ENCODE measurements around the gene MYO5B.

The MYO5B gene

GRCh38 chr18:50161597-50162205, 33.2 kb downstream of the MYO5B start:
- H3K23ac ChIP-seq (ENCODE audit: low read depth, low read length, poor library complexity), result no peak overlapping the region
- H3K4me1 ChIP-seq (ENCODE audit: control insufficient read depth in 2 of 2, insufficient read depth in 1 of 2, low read depth in 1 of 2, low read length in 2 of 2), result peaks cover 0 to 23% of the 10 kb centered on the region in 2 donors
- no peak overlapping the region for H3K4me3 ChIP-seq (ENCODE audit: low read length in 2 of 2)
- H2AFZ ChIP-seq (ENCODE audit: low read length), result no peak overlapping the region
- no peaks in the 10 kb centered on the region for H3K36me3 ChIP-seq (replicated peaks in 1 of 2; ENCODE audit: control insufficient read depth in 2 of 2, insufficient read depth in 2 of 2, low read length in 2 of 2)
- H2BK5ac ChIP-seq (ENCODE audit: low read length), result no peak overlapping the region
- no peak for DNase-seq (ENCODE audit: low spot score)
- H2BK15ac ChIP-seq (ENCODE audit: low read length), result peak overlapping the region; percentile 35
- H3K4me2 ChIP-seq (ENCODE audit: insufficient read depth, low read length, poor library complexity, severe bottlenecking), result no peak overlapping the region
- no peak overlapping the region for H3K14ac ChIP-seq (ENCODE audit: low read length)
- no peak overlapping the region for H3K4ac ChIP-seq (ENCODE audit: low read length)
- H3K27ac ChIP-seq (replicated peaks; ENCODE audit: low read length), result no peak overlapping the region
- H4K91ac ChIP-seq (ENCODE audit: low read depth, low read length, poor library complexity), result no peak overlapping the region
- H2BK120ac ChIP-seq (ENCODE audit: low read depth, low read length), result no peak overlapping the region
- H3K9me3 ChIP-seq (replicated peaks in 1 of 2; ENCODE audit: control insufficient read depth in 2 of 2, insufficient read depth in 1 of 2, low read depth in 1 of 2, low read length in 2 of 2), result no peaks in the 10 kb centered on the region
- no peak overlapping the region for H3K9ac ChIP-seq (ENCODE audit: low read depth, low read length, poor library complexity)
- peak overlapping the region; percentile 34 for H2AK5ac ChIP-seq (ENCODE audit: low read depth, low read length)
- no peak overlapping the region for H2BK12ac ChIP-seq (ENCODE audit: low read length)
- H3K79me1 ChIP-seq (ENCODE audit: low read depth, low read length), result no peaks in the 10 kb centered on the region
- H3K27me3 ChIP-seq (ENCODE audit: control insufficient read depth in 3 of 3, insufficient read depth in 3 of 3, low read depth in 1 of 3, low read length in 3 of 3), result peaks cover 0 to 14% (median 0%) of the 10 kb centered on the region in 3 experiments
- H3K18ac ChIP-seq (ENCODE audit: low read length), result no peak overlapping the region
- WGBS, 2 donors (ENCODE audit: extremely low coverage in 2 of 2, insufficient read length in 2 of 2, insufficient replicate concordance in 1 of 2), result no CpG with 5 or more reads among the region's 4 CpGs
- no peak overlapping the region for H4K8ac ChIP-seq (ENCODE audit: low read depth, low read length)

DNA sequence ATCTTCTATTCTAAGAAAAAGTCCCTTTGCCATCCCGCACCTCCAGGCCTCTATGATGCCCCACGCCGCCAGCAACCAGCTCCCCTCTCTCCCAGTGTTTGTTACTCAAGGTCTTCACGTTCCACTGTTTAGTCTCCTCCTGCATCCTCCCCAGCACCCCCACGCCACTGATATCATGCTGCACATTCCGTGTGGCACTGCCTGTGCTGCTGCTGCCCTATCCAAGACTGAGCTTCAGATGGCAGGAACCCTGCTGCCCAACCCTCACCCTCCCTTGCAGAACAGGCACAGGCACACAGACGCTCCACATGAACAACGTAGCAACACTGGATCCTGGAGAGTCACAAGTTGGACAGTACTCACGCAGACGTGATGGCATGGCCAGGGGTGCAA, 35.3 kb downstream of the MYO5B start:
- WGBS, 2 donors (ENCODE audit: extremely low coverage in 2 of 2, insufficient read length in 2 of 2, insufficient replicate concordance in 1 of 2), result no CpG with 5 or more reads among the region's 10 CpGs
- H3K4me2 ChIP-seq (ENCODE audit: insufficient read depth, low read length, poor library complexity, severe bottlenecking), result no peak overlapping the region
- peak overlapping the region; percentile 69 for H2BK120ac ChIP-seq (ENCODE audit: low read depth, low read length)
- peak overlapping the region; percentile 35 for H2BK12ac ChIP-seq (ENCODE audit: low read length)
- peak overlapping the region; percentile 56 for H3K14ac ChIP-seq (ENCODE audit: low read length)
- H3K9me3 ChIP-seq (replicated peaks in 1 of 2; ENCODE audit: control insufficient read depth in 2 of 2, insufficient read depth in 1 of 2, low read depth in 1 of 2, low read length in 2 of 2), result no peaks in the 10 kb centered on the region
- H3K4me3 ChIP-seq (ENCODE audit: low read length in 2 of 2), result peak overlapping the region in 1 of 2 donors; percentile 30
- no peak overlapping the region for H4K8ac ChIP-seq (ENCODE audit: low read depth, low read length)
- H3K27me3 ChIP-seq (ENCODE audit: control insufficient read depth in 3 of 3, insufficient read depth in 3 of 3, low read depth in 1 of 3, low read length in 3 of 3), result peaks cover 0 to 13% (median 0%) of the 10 kb centered on the region in 3 experiments
- no peak overlapping the region for H3K9ac ChIP-seq (ENCODE audit: low read depth, low read length, poor library complexity)
- H2AK5ac ChIP-seq (ENCODE audit: low read depth, low read length), result peak overlapping the region; percentile 96
- H3K4ac ChIP-seq (ENCODE audit: low read length), result no peak overlapping the region
- peak overlapping the region; percentile 78 for H2BK15ac ChIP-seq (ENCODE audit: low read length)
- peak overlapping the region; percentile 90 for H3K18ac ChIP-seq (ENCODE audit: low read length)
- H3K79me1 ChIP-seq (ENCODE audit: low read depth, low read length), result no peaks in the 10 kb centered on the region
- H4K91ac ChIP-seq (ENCODE audit: low read depth, low read length, poor library complexity), result peak overlapping the region; percentile 22
- no peaks in the 10 kb centered on the region for H3K36me3 ChIP-seq (replicated peaks in 1 of 2; ENCODE audit: control insufficient read depth in 2 of 2, insufficient read depth in 2 of 2, low read length in 2 of 2)
- no peak for DNase-seq (ENCODE audit: low spot score)
- H2AFZ ChIP-seq (ENCODE audit: low read length), result no peak overlapping the region
- H3K23ac ChIP-seq (ENCODE audit: low read depth, low read length, poor library complexity), result peak overlapping the region; percentile 50
- H2BK5ac ChIP-seq (ENCODE audit: low read length), result peak overlapping the region; percentile 26
- no peak overlapping the region for H3K27ac ChIP-seq (replicated peaks; ENCODE audit: low read length)
- H3K4me1 ChIP-seq (ENCODE audit: control insufficient read depth in 2 of 2, insufficient read depth in 1 of 2, low read depth in 1 of 2, low read length in 2 of 2), result peaks cover 0 to 23% of the 10 kb centered on the region in 2 donors

GRCh38 chr18:50158866-50159653, 35.9 kb downstream of the MYO5B start:
- peak overlapping the region; percentile 26 for H2BK5ac ChIP-seq (ENCODE audit: low read length)
- H3K4me3 ChIP-seq (ENCODE audit: low read length in 2 of 2), result no peak overlapping the region
- H3K14ac ChIP-seq (ENCODE audit: low read length), result no peak overlapping the region
- H3K4me2 ChIP-seq (ENCODE audit: insufficient read depth, low read length, poor library complexity, severe bottlenecking), result no peak overlapping the region
- no peak overlapping the region for H3K23ac ChIP-seq (ENCODE audit: low read depth, low read length, poor library complexity)
- peaks cover 0 to 23% of the 10 kb centered on the region in 2 donors for H3K4me1 ChIP-seq (ENCODE audit: control insufficient read depth in 2 of 2, insufficient read depth in 1 of 2, low read depth in 1 of 2, low read length in 2 of 2)
- no peaks in the 10 kb centered on the region for H3K79me1 ChIP-seq (ENCODE audit: low read depth, low read length)
- DNase-seq (ENCODE audit: low spot score), result peak; percentile 31
- H2BK120ac ChIP-seq (ENCODE audit: low read depth, low read length), result no peak overlapping the region
- no peak overlapping the region for H3K9ac ChIP-seq (ENCODE audit: low read depth, low read length, poor library complexity)
- H4K8ac ChIP-seq (ENCODE audit: low read depth, low read length), result no peak overlapping the region
- H2BK12ac ChIP-seq (ENCODE audit: low read length), result no peak overlapping the region
- H2AK5ac ChIP-seq (ENCODE audit: low read depth, low read length), result peak overlapping the region; percentile 96
- H3K27ac ChIP-seq (replicated peaks; ENCODE audit: low read length), result peak overlapping the region; percentile 27
- H3K9me3 ChIP-seq (replicated peaks in 1 of 2; ENCODE audit: control insufficient read depth in 2 of 2, insufficient read depth in 1 of 2, low read depth in 1 of 2, low read length in 2 of 2), result no peaks in the 10 kb centered on the region
- WGBS, 2 donors (ENCODE audit: extremely low coverage in 2 of 2, insufficient read length in 2 of 2, insufficient replicate concordance in 1 of 2), result no CpG with 5 or more reads among the region's 9 CpGs
- H3K4ac ChIP-seq (ENCODE audit: low read length), result no peak overlapping the region
- H3K36me3 ChIP-seq (replicated peaks in 1 of 2; ENCODE audit: control insufficient read depth in 2 of 2, insufficient read depth in 2 of 2, low read length in 2 of 2), result no peaks in the 10 kb centered on the region
- no peak overlapping the region for H2BK15ac ChIP-seq (ENCODE audit: low read length)
- peaks cover 0 to 15% (median 0%) of the 10 kb centered on the region in 3 experiments for H3K27me3 ChIP-seq (ENCODE audit: control insufficient read depth in 3 of 3, insufficient read depth in 3 of 3, low read depth in 1 of 3, low read length in 3 of 3)
- H4K91ac ChIP-seq (ENCODE audit: low read depth, low read length, poor library complexity), result no peak overlapping the region
- peak overlapping the region; percentile 3 for H3K18ac ChIP-seq (ENCODE audit: low read length)
- no peak overlapping the region for H2AFZ ChIP-seq (ENCODE audit: low read length)

DNA sequence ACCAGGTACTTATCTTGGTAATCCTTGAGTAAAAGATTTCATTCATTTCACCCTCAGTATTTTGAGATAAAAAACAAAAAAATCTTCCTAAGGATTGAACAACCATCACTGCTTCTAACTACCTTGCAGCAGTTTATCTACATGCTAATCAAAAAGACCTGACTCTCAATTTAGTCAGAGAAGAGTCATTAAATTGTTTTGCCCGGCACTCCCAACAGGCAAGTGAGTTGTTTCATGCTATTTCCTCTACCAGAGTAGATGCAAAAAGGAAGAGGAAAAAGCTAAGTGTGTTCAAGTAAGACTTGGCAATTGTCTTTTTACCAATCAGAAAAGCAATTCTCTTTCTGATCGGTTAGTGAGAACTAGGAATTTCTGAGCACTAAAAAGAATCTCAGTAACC, 39.5 kb downstream of the MYO5B start:
- Histone ChIP-seq H2AFZ (ENCODE audit: low read length) (no peak overlapping the region), H3K27me3 (ENCODE audit: control insufficient read depth in 3 of 3, insufficient read depth in 3 of 3, low read depth in 1 of 3, low read length in 3 of 3) (peaks cover 0 to 8% (median 0%) of the 10 kb centered on the region in 3 experiments), H3K79me1 (ENCODE audit: low read depth, low read length) (no peaks in the 10 kb centered on the region), H4K91ac (ENCODE audit: low read depth, low read length, poor library complexity) (no peak overlapping the region), H3K9ac (ENCODE audit: low read depth, low read length, poor library complexity) (no peak overlapping the region), H3K18ac (ENCODE audit: low read length) (no peak overlapping the region), H2BK120ac (ENCODE audit: low read depth, low read length) (no peak overlapping the region), H3K4ac (ENCODE audit: low read length) (no peak overlapping the region), H3K36me3 (replicated peaks in 1 of 2; ENCODE audit: control insufficient read depth in 2 of 2, insufficient read depth in 2 of 2, low read length in 2 of 2) (no peaks in the 10 kb centered on the region), H3K14ac (ENCODE audit: low read length) (no peak overlapping the region), H3K4me3 (ENCODE audit: low read length in 2 of 2) (no peak overlapping the region), H2BK15ac (ENCODE audit: low read length) (no peak overlapping the region), H3K27ac (replicated peaks; ENCODE audit: low read length) (no peak overlapping the region), H3K23ac (ENCODE audit: low read depth, low read length, poor library complexity) (no peak overlapping the region), H2AK5ac (ENCODE audit: low read depth, low read length) (no peak overlapping the region), H2BK12ac (ENCODE audit: low read length) (no peak overlapping the region), H3K9me3 (replicated peaks in 1 of 2; ENCODE audit: control insufficient read depth in 2 of 2, insufficient read depth in 1 of 2, low read depth in 1 of 2, low read length in 2 of 2) (no peaks in the 10 kb centered on the region), H3K4me2 (ENCODE audit: insufficient read depth, low read length, poor library complexity, severe bottlenecking) (no peak overlapping the region), H4K8ac (ENCODE audit: low read depth, low read length) (no peak overlapping the region), H2BK5ac (ENCODE audit: low read length) (no peak overlapping the region), H3K4me1 (ENCODE audit: control insufficient read depth in 2 of 2, insufficient read depth in 1 of 2, low read depth in 1 of 2, low read length in 2 of 2) (peaks cover 0 to 13% of the 10 kb centered on the region in 2 donors)
- DNase-seq (ENCODE audit: low spot score), result no peak
- no CpG with 5 or more reads among the region's 2 CpGs for WGBS, 2 donors (ENCODE audit: extremely low coverage in 2 of 2, insufficient read length in 2 of 2, insufficient replicate concordance in 1 of 2)
